Breast epithelium (tissue), 4 donors: ENCODE data around the gene DUS4L. TPM values are rescaled to one million over a fixed set of nuclear protein-coding genes. Genes with fewer than 3 reads are reported as not detected.

Experiments
- DNase-seq, 2 donors: peaks; one replicate each; pipeline ENCODE4 v3.0.0-alpha.2; 2019; ENCODE audit warnings: low spot score in 2 of 2
- H3K27ac ChIP-seq, 2 donors: fragments of 200-600 bp; sonication (generic) in 1 of 2; one replicate each; pipeline ENCODE4 v1.5.1; 2016 to 2019; ENCODE audit warnings: mild to moderate bottlenecking in 1 of 2
- H3K27me3 ChIP-seq, 2 donors: fragments of 200-600 bp; sonication (generic) in 1 of 2; one replicate each; pipeline versions ENCODE4 v1.5.1 to v1.6.0; 2017 to 2019; ENCODE audit warnings: control low read depth in 1 of 2, mild to moderate bottlenecking in 1 of 2
- H3K36me3 ChIP-seq: fragments of 200-600 bp; one replicate; pipeline ENCODE4 v1.5.1; 2019
- H3K4me1 ChIP-seq, 2 donors: fragments of 200-600 bp; sonication (generic); one replicate each; pipeline ENCODE4 v1.5.1; 2016 to 2019; ENCODE audit warnings: control low read depth in 1 of 2
- H3K4me3 ChIP-seq, 3 donors: fragments of 200-600 bp; sonication (generic); 1 replicate in 2 of 3; 2 replicates in 1 of 3; pipeline ENCODE4 v1.5.1; 2016 to 2019; ENCODE audit warnings: mild to moderate bottlenecking in 3 of 3, moderate library complexity in 2 of 3
- H3K9me3 ChIP-seq, 2 donors: fragments of 200-600 bp; sonication (generic) in 1 of 2; one replicate each; pipeline ENCODE4 v1.5.1; 2016 to 2019; ENCODE audit warnings: control low read depth in 1 of 2
- POLR2A ChIP-seq: fragments of 450-650 bp; IDR thresholded peaks from one replicate; pipeline ENCODE4 v1.6.1; 2016; ENCODE audit warnings: antibody characterized with exemption, mild to moderate bottlenecking, moderate library complexity
- POLR2AphosphoS5 ChIP-seq, 3 donors: sonication (generic); formaldehyde crosslinking; IDR thresholded peaks; one replicate each; pipeline ENCODE4 v1.6.1; 2017; ENCODE audit warnings: antibody characterized with exemption in 3 of 3
- intact Hi-C: fragments of 100-400 bp; cut with DNase I; formaldehyde crosslinking; loops from one replicate; pipeline ENCODE4 v1.15.1; 2023; ENCODE audit warnings: low total_unique reads
- total RNA-seq, 3 donors: library from RNA; depleted of rRNA; stranded (reverse); fragments of >200 nt; gene quantifications; one replicate each; pipeline ENCODE4 v1.1.0, GENCODE V29; 2016
- TF ChIP-seq, protein P1 (sequence below), 3 donors: fragments of 450-650 bp; IDR thresholded peaks; one replicate each; pipeline ENCODE4 v1.5.1; 2016 to 2017; ENCODE audit warnings: antibody characterized with exemption in 3 of 3, mild to moderate bottlenecking in 3 of 3, moderate library complexity in 3 of 3

Gene DUS4L
- total RNA-seq, 3 donors from 2014 or later = 6.6 to 10.5 (median 9.0) TPM

DNA sequence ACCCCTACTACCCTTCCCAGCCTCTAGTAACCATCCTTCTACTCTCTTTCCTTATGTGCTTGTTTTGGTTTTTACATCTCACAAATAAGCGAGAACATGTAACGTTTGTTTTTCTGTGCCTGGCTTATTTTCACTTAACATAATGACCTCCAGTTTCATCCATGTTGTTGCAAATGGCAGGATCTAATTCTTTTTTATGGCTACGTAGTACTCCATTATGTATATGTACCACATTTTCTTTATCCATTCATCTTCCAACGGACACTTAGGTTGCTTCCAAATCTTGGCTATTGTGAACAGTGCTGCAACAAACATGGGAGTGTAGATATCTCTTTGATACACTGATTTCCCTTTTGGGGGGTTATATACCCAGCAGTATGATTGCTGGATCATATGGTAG is 63.2 kb downstream of the DUS4L start:
- H3K9me3 ChIP-seq = no peaks in the 10 kb centered on the region
- H3K4me3 ChIP-seq = no peak overlapping the region
- no peak for DNase-seq
- no peaks in the 10 kb centered on the region for H3K27me3 ChIP-seq
- H3K4me1 ChIP-seq = no peaks in the 10 kb centered on the region
- intact Hi-C loops = no loop called here
- TF ChIP-seq, protein P1, sequence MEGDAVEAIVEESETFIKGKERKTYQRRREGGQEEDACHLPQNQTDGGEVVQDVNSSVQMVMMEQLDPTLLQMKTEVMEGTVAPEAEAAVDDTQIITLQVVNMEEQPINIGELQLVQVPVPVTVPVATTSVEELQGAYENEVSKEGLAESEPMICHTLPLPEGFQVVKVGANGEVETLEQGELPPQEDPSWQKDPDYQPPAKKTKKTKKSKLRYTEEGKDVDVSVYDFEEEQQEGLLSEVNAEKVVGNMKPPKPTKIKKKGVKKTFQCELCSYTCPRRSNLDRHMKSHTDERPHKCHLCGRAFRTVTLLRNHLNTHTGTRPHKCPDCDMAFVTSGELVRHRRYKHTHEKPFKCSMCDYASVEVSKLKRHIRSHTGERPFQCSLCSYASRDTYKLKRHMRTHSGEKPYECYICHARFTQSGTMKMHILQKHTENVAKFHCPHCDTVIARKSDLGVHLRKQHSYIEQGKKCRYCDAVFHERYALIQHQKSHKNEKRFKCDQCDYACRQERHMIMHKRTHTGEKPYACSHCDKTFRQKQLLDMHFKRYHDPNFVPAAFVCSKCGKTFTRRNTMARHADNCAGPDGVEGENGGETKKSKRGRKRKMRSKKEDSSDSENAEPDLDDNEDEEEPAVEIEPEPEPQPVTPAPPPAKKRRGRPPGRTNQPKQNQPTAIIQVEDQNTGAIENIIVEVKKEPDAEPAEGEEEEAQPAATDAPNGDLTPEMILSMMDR (IDR thresholded peaks at IDR 0.05) = no peak
- TF ChIP-seq POLR2A (no peak), POLR2AphosphoS5 (IDR thresholded peaks at IDR 0.05) (no peak)
- H3K36me3 ChIP-seq = no peaks in the 10 kb centered on the region
- no peak overlapping the region for H3K27ac ChIP-seq

Other genes with a start within 250 kb of the DUS4L start
- gene GPR22, start 93.9 kb upstream of the DUS4L start, total RNA-seq = not detected
- 10 to 100 TPM; 35.2 to 61.2 (median 38.0) TPM for gene COG5, start 51 bp upstream of the DUS4L start, total RNA-seq
- gene BCAP29, start 16.3 kb downstream of the DUS4L start, total RNA-seq = 100 to 1,000 TPM in 1 of 3 donors, 10 to 100 TPM in 2; 68.8 to 101 (median 78.2) TPM
- 1 to 10 TPM in 1 of 3 donors, under 1 TPM in 2; 0.44 to 1.3 (median 0.48) TPM for gene SLC26A4, start 96.9 kb downstream of the DUS4L start, total RNA-seq
- 10 to 100 TPM; 27.5 to 49.3 (median 30.4) TPM for gene CBLL1, start 180.2 kb downstream of the DUS4L start, total RNA-seq
- gene SLC26A3, start 239.3 kb downstream of the DUS4L start, total RNA-seq = 10 to 100 TPM in 2 of 3 donors, not detected in 1; 13.6 to 36.4 TPM